Caco-2 (cell line): Measurements from ENCODE around the gene WRAP73. TPM values are rescaled to one million over a fixed set of nuclear protein-coding genes. Genes with fewer than 3 reads are reported as not detected.

ENCODE experiments used
- BruUV-seq: library from RNA; stranded (reverse); fragments of 400-500 nt; replicated peaks from 2 replicates; lab custom pipeline; 2021; lab: Mats Ljungman, UMichigan
- CTCF ChIA-PET: fragments of 300-600 bp; sonication (Branson Sonifier 250); formaldehyde crosslinking; loops from one replicate; lab custom pipeline; 2022; ENCODE audit warnings: antibody characterized with exemption; lab: Charles Lee
- POLR2A ChIA-PET: fragments of 300-600 bp; sonication (Branson Sonifier 250); formaldehyde crosslinking; loops from one replicate; lab custom pipeline; 2022; ENCODE audit warnings: antibody characterized with exemption; lab: Charles Lee
- DNase-seq, 2 experiments: peaks; one replicate each; pipeline versions ENCODE4 v3.0.0 to v3.0.0-alpha.2; 2020 to 2022
- H3K27me3 ChIP-seq: replicated peaks from 2 replicates; pipeline ENCODE4 v1.6.0; 2011; ENCODE audit warnings: low read length; ENCODE audit not compliant: control insufficient read depth, insufficient read depth
- H3K36me3 ChIP-seq: 2 replicates; pipeline ENCODE4 v1.5.1; 2011; ENCODE audit warnings: low read length; ENCODE audit not compliant: control insufficient read depth, insufficient read depth
- H3K4me1 ChIP-seq: fragments of 250-450 bp; sonication (Bioruptor Pico); 2 replicates; pipeline ENCODE4 v1.5.1; 2020; ENCODE audit warnings: mild to moderate bottlenecking
- H3K4me3 ChIP-seq: 2 replicates; pipeline ENCODE4 v1.5.1; 2011; ENCODE audit warnings: low read depth, mild to moderate bottlenecking, control low read depth, low read length
- H3K9me3 ChIP-seq: fragments of 250-450 bp; sonication (Bioruptor Pico); 2 replicates; pipeline ENCODE4 v1.5.1; 2020; ENCODE audit warnings: mild to moderate bottlenecking, moderate library complexity
- H3K27ac Mint-ChIP-seq: one replicate; pipeline ENCODE4 v1.8.0; 2022; ENCODE audit warnings: mixed read lengths; ENCODE audit not compliant: unreplicated experiment
- H3K27me3 Mint-ChIP-seq: one replicate; pipeline ENCODE4 v1.8.0; 2022; ENCODE audit warnings: mixed read lengths; ENCODE audit not compliant: insufficient read depth, unreplicated experiment
- H3K36me3 Mint-ChIP-seq: one replicate; pipeline ENCODE4 v1.8.0; 2022; ENCODE audit warnings: mild to moderate bottlenecking, mixed read lengths; ENCODE audit not compliant: insufficient read depth, unreplicated experiment
- H3K4me1 Mint-ChIP-seq: one replicate; pipeline ENCODE4 v1.8.0; 2022; ENCODE audit warnings: low read depth, mixed read lengths; ENCODE audit not compliant: unreplicated experiment
- H3K4me3 Mint-ChIP-seq: one replicate; pipeline ENCODE4 v1.8.0; 2022; ENCODE audit warnings: mild to moderate bottlenecking, moderate library complexity, mixed read lengths; ENCODE audit not compliant: unreplicated experiment
- H3K9me3 Mint-ChIP-seq: one replicate; pipeline ENCODE4 v1.8.0; 2022; ENCODE audit warnings: mixed read lengths; ENCODE audit not compliant: unreplicated experiment
- CTCF ChIP-seq, 2 experiments: fragments of 200-600 bp in 1 of 2; IDR thresholded peaks; 1 replicate in 1 of 2; 2 replicates in 1 of 2; pipeline versions ENCODE4 v1.5.1 to v1.8.0; 2011 to 2022; ENCODE audit warnings: antibody characterized with exemption in 1 of 2, control low read depth in 1 of 2, inconsistent platforms in 1 of 2, low read depth in 1 of 2, low read length in 1 of 2, mild to moderate bottlenecking in 1 of 2, moderate library complexity in 1 of 2; ENCODE audit not compliant: insufficient read depth in 1 of 2, severe bottlenecking in 1 of 2, unreplicated experiment in 1 of 2
- intact Hi-C: fragments of 100-400 bp; cut with micrococcal nuclease; formaldehyde crosslinking; loops from one replicate; pipeline ENCODE4 v1.10.0; 2022; ENCODE audit not compliant: unreplicated experiment
- total RNA-seq: library from RNA; stranded (reverse); gene quantifications from 2 replicates; pipeline ENCODE4 v1.2.3, GENCODE V29; 2022

The WRAP73 gene
- total RNA-seq, 1 experiment from 2014 or later: 31.6 TPM

GRCh38 chr1:3677484-3677883 is 27.6 kb upstream of the WRAP73 start:
- H3K36me3 Mint-ChIP-seq: no peaks in the 10 kb centered on the region
- no peak overlapping the region for H3K4me3 ChIP-seq
- H3K4me1 Mint-ChIP-seq: peaks cover 11% of the 10 kb centered on the region
- H3K27me3 Mint-ChIP-seq: no peaks in the 10 kb centered on the region
- no peaks in the 10 kb centered on the region for H3K27me3 ChIP-seq
- no peak for DNase-seq
- no peaks in the 10 kb centered on the region for H3K9me3 ChIP-seq
- intact Hi-C loops: no loop called here
- BruUV-seq: no TSS peak
- peaks cover 7% of the 10 kb centered on the region for H3K4me1 ChIP-seq
- H3K9me3 Mint-ChIP-seq: no peaks in the 10 kb centered on the region
- TF ChIP-seq CTCF (IDR thresholded peaks at IDR 0.05; ENCODE audit: insufficient read depth in 1 of 2, low read depth in 1 of 2, low read length in 1 of 2, severe bottlenecking in 1 of 2, unreplicated experiment in 1 of 2): no peak
- ChIA-PET POLR2A (no interaction called here), CTCF (interaction anchor here (0.6 kb wide), 1 partner anchor 212 kb away, joined by 4 read pairs; no protein-coding TSS in a partner anchor)
- no peaks in the 10 kb centered on the region for H3K36me3 ChIP-seq
- no peak overlapping the region for H3K27ac Mint-ChIP-seq
- no peak overlapping the region for H3K4me3 Mint-ChIP-seq

- intact Hi-C loops: no loop called here
- Histone ChIP-seq H3K9me3 (no peaks in the 10 kb centered on the region), H3K4me1 (peaks cover 7% of the 10 kb centered on the region), H3K27me3 (no peaks in the 10 kb centered on the region), H3K4me3 (no peak overlapping the region), H3K36me3 (no peaks in the 10 kb centered on the region)
- H3K9me3 Mint-ChIP-seq: no peaks in the 10 kb centered on the region
- H3K27me3 Mint-ChIP-seq: no peaks in the 10 kb centered on the region
- no peak overlapping the region for H3K4me3 Mint-ChIP-seq
- no TSS peak for BruUV-seq
- no peak for TF ChIP-seq CTCF (IDR thresholded peaks at IDR 0.05; ENCODE audit: insufficient read depth in 1 of 2, low read depth in 1 of 2, low read length in 1 of 2, severe bottlenecking in 1 of 2, unreplicated experiment in 1 of 2)
- H3K27ac Mint-ChIP-seq: no peak overlapping the region
- ChIA-PET CTCF (no interaction called here), POLR2A (no interaction called here)
- DNase-seq: no peak
- no peaks in the 10 kb centered on the region for H3K36me3 Mint-ChIP-seq
- peaks cover 11% of the 10 kb centered on the region for H3K4me1 Mint-ChIP-seq
Observed at GRCh38 chr1:3676581-3677470, 26.9 kb upstream of the WRAP73 start.

- Histone ChIP-seq H3K9me3 (no peaks in the 10 kb centered on the region), H3K4me1 (peaks cover 7% of the 10 kb centered on the region), H3K27me3 (no peaks in the 10 kb centered on the region), H3K36me3 (no peaks in the 10 kb centered on the region), H3K4me3 (no peak overlapping the region)
- BruUV-seq: no TSS peak
- intact Hi-C loops: no loop called here
- POLR2A ChIA-PET: no interaction called here
- Mint-ChIP-seq H3K27ac (no peak overlapping the region), H3K4me1 (peaks cover 11% of the 10 kb centered on the region), H3K4me3 (no peak overlapping the region), H3K9me3 (no peaks in the 10 kb centered on the region), H3K27me3 (no peaks in the 10 kb centered on the region), H3K36me3 (no peaks in the 10 kb centered on the region)
- CTCF ChIA-PET: no interaction called here
- TF ChIP-seq CTCF (IDR thresholded peaks at IDR 0.05; ENCODE audit: insufficient read depth in 1 of 2, low read depth in 1 of 2, low read length in 1 of 2, severe bottlenecking in 1 of 2, unreplicated experiment in 1 of 2): no peak
- DNase-seq: no peak
Observed at GRCh38 chr1:3675436-3675835, 25.5 kb upstream of the WRAP73 start.
